CD4-positive, alpha-beta memory T cell (primary cell): ENCODE results near the gene IL22RA1. TPM values are rescaled to one million over a fixed set of nuclear protein-coding genes. Genes with fewer than 3 reads are reported as not detected.

Experiments used
- CTCF ChIA-PET: fragments of 350-600 bp; sonication (Branson Sonifier 250); formaldehyde crosslinking; loops from one replicate; lab custom pipeline; 2021; ENCODE audit warnings: inconsistent platforms; ENCODE audit not compliant: partially characterized antibody; lab: Charles Lee
- POLR2A ChIA-PET: fragments of 350-600 bp; sonication (Branson Sonifier 250); formaldehyde crosslinking; loops from one replicate; lab custom pipeline; 2021; ENCODE audit not compliant: partially characterized antibody; lab: Charles Lee
- DNase-seq, 5 donors: peaks; one replicate each; pipeline versions ENCODE4 v3.0.0 to v3.0.0-alpha.2; 2020 to 2022; ENCODE audit warnings: mixed read lengths in 1 of 5
- H3K27ac ChIP-seq: one replicate; pipeline ENCODE4 v1.7.0; 2013; ENCODE audit warnings: low read depth, low read length
- H3K27me3 ChIP-seq: 2 replicates; pipeline ENCODE4 v1.7.0; 2013; ENCODE audit warnings: mild to moderate bottlenecking, low read length, moderate library complexity; ENCODE audit not compliant: insufficient read depth
- H3K36me3 ChIP-seq: 2 replicates; pipeline ENCODE4 v1.7.0; 2013; ENCODE audit warnings: mild to moderate bottlenecking, low read length, moderate library complexity; ENCODE audit not compliant: insufficient read depth
- H3K4me1 ChIP-seq: 2 replicates; pipeline ENCODE4 v1.7.0; 2013; ENCODE audit warnings: mild to moderate bottlenecking, low read length, moderate library complexity; ENCODE audit not compliant: insufficient read depth
- H3K4me3 ChIP-seq, 2 donors: one replicate each; pipeline ENCODE4 v1.7.0; 2013; ENCODE audit warnings: low read length in 2 of 2, mild to moderate bottlenecking in 1 of 2
- H3K9me3 ChIP-seq, 2 donors: one replicate each; pipeline ENCODE4 v1.7.0; 2013; ENCODE audit warnings: low read length in 2 of 2, control low read depth in 1 of 2; ENCODE audit not compliant: control insufficient read depth in 1 of 2
- H3K27ac Mint-ChIP-seq, 7 donors: one replicate each; pipeline ENCODE4 v1.8.0; 2020 to 2021; ENCODE audit warnings: mixed read lengths in 7 of 7, mild to moderate bottlenecking in 6 of 7, inconsistent platforms in 3 of 7, moderate library complexity in 3 of 7
- H3K27me3 Mint-ChIP-seq, 2 donors: one replicate each; pipeline ENCODE4 v1.8.0; 2020 to 2021; ENCODE audit warnings: mixed read lengths in 2 of 2
- H3K36me3 Mint-ChIP-seq, 2 donors: one replicate each; pipeline ENCODE4 v1.8.0; 2020 to 2021; ENCODE audit warnings: mixed read lengths in 2 of 2, inconsistent platforms in 1 of 2, mild to moderate bottlenecking in 1 of 2
- H3K4me1 Mint-ChIP-seq, 4 donors: one replicate each; pipeline ENCODE4 v1.8.0; 2020 to 2021; ENCODE audit warnings: mixed read lengths in 4 of 4, mild to moderate bottlenecking in 1 of 4
- H3K4me3 Mint-ChIP-seq, 8 donors: one replicate each; pipeline ENCODE4 v1.8.0; 2020 to 2021; ENCODE audit warnings: mixed read lengths in 8 of 8, mild to moderate bottlenecking in 7 of 8, moderate library complexity in 6 of 8, inconsistent platforms in 3 of 8
- H3K9me3 Mint-ChIP-seq, 8 donors: one replicate each; pipeline ENCODE4 v1.8.0; 2020 to 2021; ENCODE audit warnings: mixed read lengths in 8 of 8, mild to moderate bottlenecking in 5 of 8, inconsistent platforms in 3 of 8, moderate library complexity in 1 of 8
- intact Hi-C: fragments of 100-400 bp; cut with micrococcal nuclease; formaldehyde crosslinking; loops from one replicate; pipeline ENCODE4 v1.15.1; 2023
- polyA plus RNA-seq, 2 donors: library from polyadenylated mRNA; unstranded; fragments of 300-500 nt; fragmentation: Illumina TruSeq; gene quantifications; one replicate each; pipeline ENCODE4 v1.2.3, GENCODE V29; 2021
- total RNA-seq, 2 experiments: library from RNA; stranded (reverse); gene quantifications; one replicate each; pipeline ENCODE4 v1.2.3, GENCODE V29; 2021

Gene IL22RA1
- total and polyA plus RNA-seq, 4 experiments from 2014 or later = not detected

DNA sequence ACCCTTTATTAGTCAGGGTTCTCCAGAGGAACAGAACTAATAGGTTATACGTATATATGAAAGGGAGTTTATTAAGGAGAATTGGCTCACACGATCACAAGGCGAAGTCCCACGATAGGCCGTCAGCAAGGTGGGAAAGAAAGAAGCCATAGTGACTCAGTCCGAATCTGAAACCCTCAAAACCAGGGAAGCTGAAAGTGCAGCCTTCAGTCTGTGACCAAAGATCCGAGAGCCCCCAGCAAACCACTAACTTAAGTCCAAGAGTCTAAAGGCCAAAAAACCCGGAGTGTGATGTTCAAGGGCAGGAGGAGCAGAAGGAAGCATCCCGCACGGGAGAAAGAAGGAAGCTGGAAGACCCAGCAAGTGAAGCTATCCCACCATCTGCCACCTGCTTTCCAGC lies 34.2 kb upstream of the IL22RA1 start:
- Histone ChIP-seq H3K27me3 (no peaks in the 10 kb centered on the region), H3K4me1 (no peaks in the 10 kb centered on the region), H3K4me3 (no peak overlapping the region), H3K9me3 (no peaks in the 10 kb centered on the region), H3K27ac (no peak overlapping the region), H3K36me3 (no peaks in the 10 kb centered on the region)
- Mint-ChIP-seq H3K4me1 (peaks cover 0 to 4% (median under 1%) of the 10 kb centered on the region in 4 donors), H3K27me3 (peaks cover 0 to 2% of the 10 kb centered on the region in 2 donors), H3K9me3 (peaks cover 0 to 1% (median 0%) of the 10 kb centered on the region in 8 donors), H3K4me3 (no peak overlapping the region), H3K36me3 (peaks cover 0 to 1% of the 10 kb centered on the region in 2 donors), H3K27ac (no peak overlapping the region)
- POLR2A ChIA-PET = no interaction called here
- DNase-seq = no peak
- CTCF ChIA-PET = no interaction called here
- intact Hi-C loops = no loop called here

DNA sequence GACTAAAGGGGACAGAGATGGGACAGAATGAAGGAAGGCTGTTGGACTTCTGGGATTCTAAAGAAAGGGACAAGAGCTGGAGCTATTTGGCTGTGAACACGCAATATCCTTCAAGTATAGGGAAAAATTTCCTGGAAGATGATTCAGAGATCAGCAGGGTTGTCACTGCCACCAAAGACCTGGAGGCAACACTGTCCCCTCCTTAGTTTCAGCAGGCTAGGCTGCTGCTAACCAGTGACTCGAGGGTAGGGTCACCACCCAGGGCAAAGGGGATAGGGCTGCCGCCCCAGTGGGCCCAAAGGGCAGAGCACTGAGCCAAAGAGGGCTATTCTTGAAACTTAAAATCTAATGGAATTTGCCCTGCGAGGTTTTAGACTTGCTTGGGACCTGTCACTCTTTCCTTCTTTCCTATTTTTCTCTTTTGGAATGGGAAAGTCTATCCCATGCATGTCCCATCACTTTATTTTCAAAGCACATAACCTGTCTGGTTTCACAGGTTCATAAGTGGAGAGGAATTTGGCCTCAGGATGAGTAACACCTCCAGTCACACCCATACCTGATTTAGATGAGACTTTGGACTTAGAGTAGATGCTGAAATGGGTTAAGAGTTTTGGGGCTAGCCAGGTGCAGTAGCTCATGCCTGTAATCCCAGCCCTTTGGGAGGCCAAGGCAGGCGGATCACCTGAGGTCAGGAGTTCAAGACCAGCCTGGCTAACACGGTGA lies 32.3 kb upstream of the IL22RA1 start:
- no peak for DNase-seq
- H3K4me3 ChIP-seq = no peak overlapping the region
- Mint-ChIP-seq H3K4me3 (no peak overlapping the region), H3K9me3 (peaks cover 0 to 1% (median 0%) of the 10 kb centered on the region in 8 donors), H3K27me3 (peaks cover 0 to 2% of the 10 kb centered on the region in 2 donors), H3K4me1 (peaks cover 0 to 2% (median 0%) of the 10 kb centered on the region in 4 donors), H3K36me3 (peaks cover 0 to 1% of the 10 kb centered on the region in 2 donors), H3K27ac (no peak overlapping the region)
- no peaks in the 10 kb centered on the region for H3K27me3 ChIP-seq
- ChIA-PET CTCF (no interaction called here), POLR2A (no interaction called here)
- intact Hi-C loops = no loop called here
- no peaks in the 10 kb centered on the region for H3K36me3 ChIP-seq
- H3K9me3 ChIP-seq = no peaks in the 10 kb centered on the region
- no peak overlapping the region for H3K27ac ChIP-seq
- H3K4me1 ChIP-seq = no peaks in the 10 kb centered on the region

DNA sequence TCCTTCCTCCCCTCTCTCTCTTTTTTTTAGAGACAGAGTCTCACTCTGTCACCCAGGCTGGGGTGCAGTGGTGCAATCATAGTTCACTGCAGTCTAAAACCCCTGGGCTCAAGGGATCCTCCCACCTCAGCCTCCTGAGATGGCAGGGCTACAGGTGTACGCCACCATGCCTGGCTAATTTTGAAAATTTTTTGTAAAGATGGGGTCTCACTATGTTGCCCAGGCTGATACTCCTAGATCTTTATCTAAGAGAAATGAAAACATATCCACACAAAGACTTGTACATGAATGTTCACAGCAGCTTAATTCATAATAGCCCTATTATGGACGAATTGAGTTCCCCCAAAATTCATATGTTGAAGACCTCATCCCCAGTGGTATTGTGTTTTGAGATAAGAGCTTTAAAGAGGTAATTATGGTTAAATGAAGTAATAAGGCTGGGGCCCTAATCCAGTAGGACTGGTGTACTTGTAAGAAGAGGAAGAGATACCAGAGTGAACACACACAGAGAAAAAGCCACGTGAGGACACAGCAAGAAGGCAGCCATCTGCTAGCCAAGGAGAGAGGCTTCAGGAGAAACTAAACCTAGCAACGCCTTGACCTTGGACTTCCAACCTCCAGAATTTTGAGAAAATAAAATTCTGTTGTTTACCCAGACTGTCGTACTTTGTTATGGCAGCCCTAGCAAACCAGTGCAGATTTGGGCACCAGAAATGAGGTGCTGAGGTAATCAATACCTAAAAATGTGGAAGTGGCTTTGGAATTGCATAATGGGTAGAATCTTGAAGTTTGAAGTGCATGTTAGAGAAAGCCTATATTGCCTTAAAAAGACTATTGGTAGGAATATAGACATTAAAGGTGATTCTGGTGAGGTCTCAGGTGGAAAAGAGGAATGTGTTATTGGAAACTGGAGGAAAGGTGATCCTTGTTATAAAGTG lies 31.0 kb upstream of the IL22RA1 start:
- Histone ChIP-seq H3K4me3 (no peak overlapping the region), H3K9me3 (no peaks in the 10 kb centered on the region), H3K27ac (no peak overlapping the region), H3K36me3 (no peaks in the 10 kb centered on the region), H3K27me3 (no peaks in the 10 kb centered on the region), H3K4me1 (no peaks in the 10 kb centered on the region)
- Mint-ChIP-seq H3K9me3 (peaks cover 0 to 1% (median 0%) of the 10 kb centered on the region in 8 donors), H3K4me3 (no peak overlapping the region), H3K4me1 (peaks cover 0 to 2% (median 0%) of the 10 kb centered on the region in 4 donors), H3K27me3 (peaks cover 0 to 2% of the 10 kb centered on the region in 2 donors), H3K27ac (no peak overlapping the region), H3K36me3 (peaks cover 0 to 1% of the 10 kb centered on the region in 2 donors)
- intact Hi-C loops = no loop called here
- CTCF ChIA-PET = interaction anchor here (0.7 kb wide), 1 partner anchor 219 kb away, joined by 3 read pairs; no protein-coding TSS in a partner anchor
- POLR2A ChIA-PET = no interaction called here
- DNase-seq = no peak

DNA sequence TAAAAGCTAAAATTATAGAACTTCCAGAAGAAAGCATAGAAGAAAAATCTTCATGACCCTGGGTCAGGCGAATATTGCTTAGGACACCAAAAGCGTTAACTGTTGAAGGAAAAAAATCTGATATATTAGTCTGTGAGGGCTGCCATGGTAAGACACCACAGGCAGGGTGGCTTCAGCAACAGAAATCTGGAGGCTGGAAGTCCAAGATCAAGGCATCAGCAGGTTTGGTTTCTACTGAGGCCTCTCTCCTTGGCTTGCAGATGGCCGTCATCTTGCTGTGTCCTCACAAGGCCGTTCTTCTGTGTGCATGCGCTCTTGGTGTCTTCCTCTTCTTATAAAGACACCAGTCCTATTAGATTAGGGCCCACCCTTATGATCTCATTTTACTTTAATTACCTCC lies 29.7 kb upstream of the IL22RA1 start:
- no peak for DNase-seq
- ChIA-PET POLR2A (no interaction called here), CTCF (interaction anchor here (1.5 to 1.6 kb wide), 2 partner anchors 23 to 219 kb away, joined by 5 to 6 read pairs; no protein-coding TSS in a partner anchor)
- Mint-ChIP-seq H3K4me3 (no peak overlapping the region), H3K36me3 (peaks cover 4 to 5% of the 10 kb centered on the region in 2 donors), H3K9me3 (peaks cover 0 to 1% (median 0%) of the 10 kb centered on the region in 8 donors), H3K4me1 (peaks cover 0 to 2% (median 0%) of the 10 kb centered on the region in 4 donors), H3K27ac (no peak overlapping the region), H3K27me3 (peaks cover 0 to 3% of the 10 kb centered on the region in 2 donors)
- Histone ChIP-seq H3K27ac (no peak overlapping the region), H3K36me3 (no peaks in the 10 kb centered on the region), H3K9me3 (no peaks in the 10 kb centered on the region), H3K4me1 (no peaks in the 10 kb centered on the region), H3K27me3 (no peaks in the 10 kb centered on the region), H3K4me3 (no peak overlapping the region)
- intact Hi-C loops = no loop called here

DNA sequence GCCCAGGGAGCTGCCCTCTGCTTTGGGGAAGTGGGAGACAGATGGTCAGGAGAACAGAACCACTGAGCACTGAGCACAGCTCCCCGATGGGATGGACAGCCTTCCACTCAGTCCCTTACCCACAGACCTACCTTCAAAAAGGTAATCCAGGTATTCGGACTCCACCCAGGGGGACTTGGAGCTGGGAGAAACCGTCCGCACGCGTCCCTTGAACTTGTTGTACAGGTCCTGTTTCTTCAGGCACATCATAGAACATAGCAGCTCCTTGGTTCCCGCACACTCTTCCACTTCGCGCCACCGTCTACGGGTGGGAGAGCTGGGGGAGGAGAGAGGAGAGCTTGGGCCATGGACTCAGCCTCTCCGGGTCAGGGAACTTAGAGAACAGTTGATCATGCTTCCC lies 26.3 kb upstream of the IL22RA1 start:
- Histone ChIP-seq H3K27ac (no peak overlapping the region), H3K36me3 (no peaks in the 10 kb centered on the region), H3K4me3 (no peak overlapping the region), H3K27me3 (no peaks in the 10 kb centered on the region), H3K4me1 (no peaks in the 10 kb centered on the region), H3K9me3 (no peaks in the 10 kb centered on the region)
- H3K9me3 Mint-ChIP-seq = peaks cover 0 to 1% (median 0%) of the 10 kb centered on the region in 8 donors
- intact Hi-C loops = no loop called here
- H3K4me3 Mint-ChIP-seq = no peak overlapping the region
- H3K36me3 Mint-ChIP-seq = peaks cover 4 to 9% of the 10 kb centered on the region in 2 donors
- peaks cover 0 to 3% of the 10 kb centered on the region in 2 donors for H3K27me3 Mint-ChIP-seq
- H3K27ac Mint-ChIP-seq = no peak overlapping the region
- POLR2A ChIA-PET = no interaction called here
- no peaks in the 10 kb centered on the region for H3K4me1 Mint-ChIP-seq
- CTCF ChIA-PET = interaction anchor here (1.2 kb wide), 1 partner anchor 19 kb away, joined by 6 read pairs; no protein-coding TSS in a partner anchor
- no peak for DNase-seq

DNA sequence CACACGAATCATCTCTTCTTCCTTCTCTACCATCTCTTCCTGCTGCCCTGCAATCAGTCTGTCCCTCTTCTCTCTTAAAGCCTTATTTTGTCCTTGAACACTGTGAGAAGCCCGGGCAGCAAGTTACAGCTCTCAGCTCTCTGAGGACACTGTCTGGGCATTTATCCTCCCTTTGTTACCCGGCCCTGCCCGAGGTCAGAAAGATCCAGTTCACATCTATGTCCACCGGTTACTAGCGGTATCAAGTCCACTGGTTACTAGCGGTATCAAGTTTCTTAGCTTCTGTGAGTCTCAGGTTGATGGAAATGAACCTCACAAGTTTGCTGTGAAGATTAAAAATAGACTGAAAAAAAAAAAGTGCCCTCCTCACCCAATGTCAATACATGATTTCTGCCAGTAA lies 25.3 kb upstream of the IL22RA1 start:
- intact Hi-C loops = no loop called here
- no peaks in the 10 kb centered on the region for H3K9me3 Mint-ChIP-seq
- peak overlapping the region in 1 of 7 donors; percentile 37 for H3K27ac Mint-ChIP-seq
- Histone ChIP-seq H3K4me3 (no peak overlapping the region), H3K36me3 (no peaks in the 10 kb centered on the region), H3K27ac (no peak overlapping the region), H3K27me3 (no peaks in the 10 kb centered on the region), H3K9me3 (no peaks in the 10 kb centered on the region), H3K4me1 (no peaks in the 10 kb centered on the region)
- CTCF ChIA-PET = interaction anchor here (1.2 to 1.3 kb wide), 2 partner anchors 18 to 31 kb away, joined by 3 to 6 read pairs; no protein-coding TSS in a partner anchor
- H3K36me3 Mint-ChIP-seq = peaks cover 4 to 9% of the 10 kb centered on the region in 2 donors
- no peak for DNase-seq
- H3K4me3 Mint-ChIP-seq = no peak overlapping the region
- peaks cover 0 to 1% of the 10 kb centered on the region in 2 donors for H3K27me3 Mint-ChIP-seq
- POLR2A ChIA-PET = no interaction called here
- no peaks in the 10 kb centered on the region for H3K4me1 Mint-ChIP-seq

DNA sequence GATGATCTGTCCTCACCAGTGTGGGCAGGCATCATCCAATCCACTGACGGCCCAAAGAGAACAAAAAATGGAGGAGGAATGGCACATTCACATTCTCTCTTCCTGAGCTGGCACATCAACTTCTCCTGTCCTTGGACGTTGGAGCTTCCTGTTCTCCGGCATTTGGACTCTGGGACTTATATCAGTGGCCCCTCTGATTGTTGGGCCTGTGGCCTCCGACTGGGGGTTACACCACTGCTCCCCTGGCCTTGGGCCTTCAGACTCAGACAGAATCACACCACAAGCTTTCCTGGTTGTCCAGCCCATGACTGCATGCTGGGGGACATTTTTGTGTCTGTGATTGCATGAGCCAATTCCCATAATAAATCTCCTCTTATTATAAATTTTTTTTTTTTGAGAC lies 24.1 kb upstream of the IL22RA1 start:
- Histone ChIP-seq H3K27me3 (no peaks in the 10 kb centered on the region), H3K9me3 (no peaks in the 10 kb centered on the region), H3K4me1 (no peaks in the 10 kb centered on the region), H3K27ac (no peak overlapping the region), H3K36me3 (no peaks in the 10 kb centered on the region), H3K4me3 (no peak overlapping the region)
- Mint-ChIP-seq H3K4me3 (no peak overlapping the region), H3K27ac (no peak overlapping the region), H3K4me1 (no peaks in the 10 kb centered on the region), H3K9me3 (no peaks in the 10 kb centered on the region), H3K27me3 (peaks cover 0 to 1% of the 10 kb centered on the region in 2 donors), H3K36me3 (peaks cover 4 to 9% of the 10 kb centered on the region in 2 donors)
- ChIA-PET CTCF (no interaction called here), POLR2A (no interaction called here)
- intact Hi-C loops = no loop called here
- no peak for DNase-seq
